ENCODE data around the gene TSC1. TPM values are rescaled to one million over a fixed set of nuclear protein-coding genes. Genes with fewer than 3 reads are reported as not detected.

Gene TSC1
- total RNA-seq, 1 experiment from 2014 or later, result 27.7 TPM

GRCh38 chr9:132937463-132937901 lies 6.9 kb downstream of the TSC1 start:
- no peak for DNase-seq (ENCODE audit: low read depth)

DNA sequence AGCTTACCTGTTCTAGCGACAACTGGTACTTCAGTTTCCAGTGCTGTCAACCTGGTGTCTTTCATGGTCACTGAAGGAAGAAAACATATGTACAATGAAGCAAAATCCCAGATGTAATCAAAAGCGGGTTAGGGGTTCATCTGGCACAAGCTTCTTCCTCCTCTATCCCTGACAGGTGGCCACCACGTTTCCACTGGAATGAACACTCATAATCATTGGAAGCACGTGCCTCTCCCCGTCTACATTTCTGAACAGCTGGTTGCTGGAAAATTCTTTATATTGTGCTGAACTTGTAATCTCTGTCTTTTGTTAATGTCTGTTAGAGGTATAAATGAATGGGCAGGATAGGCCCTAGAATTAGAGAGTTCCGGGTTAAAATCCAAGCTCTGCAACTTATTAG lies 9.4 kb downstream of the TSC1 start:
- DNase-seq (ENCODE audit: low read depth), result no peak

DNA sequence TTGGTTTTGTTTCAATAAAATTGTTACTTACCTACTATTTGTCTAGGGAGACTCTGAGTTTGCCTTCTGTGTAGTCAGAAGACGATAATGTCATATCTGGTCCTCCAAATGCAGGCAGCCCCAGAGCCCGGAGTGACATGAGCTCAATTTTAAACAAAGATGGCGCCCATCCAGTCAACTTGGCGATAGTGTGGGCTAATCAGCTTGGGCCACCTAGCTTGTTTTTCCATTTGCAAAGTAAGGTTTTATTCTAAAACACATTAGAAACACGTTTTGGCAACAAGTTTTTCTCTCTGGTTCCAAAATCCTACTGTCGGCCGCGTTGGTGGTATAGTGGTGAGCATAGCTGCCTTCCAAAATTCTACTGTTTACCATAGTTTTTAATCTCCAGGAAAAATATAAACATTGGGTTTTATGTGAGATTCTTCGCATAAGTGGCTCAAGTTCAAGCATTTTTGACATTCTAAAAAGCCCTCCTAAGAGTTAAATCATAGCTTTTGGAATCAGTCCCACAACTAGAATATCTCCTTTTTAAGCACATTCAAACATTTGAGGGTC lies 13.2 kb downstream of the TSC1 start:
- no peak for DNase-seq (ENCODE audit: low read depth)

DNA sequence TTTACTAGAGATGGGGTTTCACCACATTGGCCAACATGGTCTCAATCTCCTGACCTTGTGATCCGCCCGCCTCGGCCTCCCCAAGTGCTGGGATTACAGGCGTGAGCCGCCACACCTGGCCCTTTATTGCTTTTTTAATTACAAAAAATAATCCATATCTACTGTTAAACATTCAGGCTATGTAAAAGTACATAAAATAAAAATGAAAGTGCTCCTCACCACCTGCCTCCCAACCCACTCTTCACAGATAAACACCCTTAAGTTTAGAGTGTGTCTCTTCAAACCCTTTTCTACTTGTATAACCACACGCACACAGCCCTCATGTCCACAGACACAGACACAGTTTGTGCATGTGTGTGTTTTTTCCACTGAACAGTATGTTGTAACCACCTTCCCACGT lies 16.7 kb downstream of the TSC1 start:
- DNase-seq (ENCODE audit: low read depth), result no peak

DNA sequence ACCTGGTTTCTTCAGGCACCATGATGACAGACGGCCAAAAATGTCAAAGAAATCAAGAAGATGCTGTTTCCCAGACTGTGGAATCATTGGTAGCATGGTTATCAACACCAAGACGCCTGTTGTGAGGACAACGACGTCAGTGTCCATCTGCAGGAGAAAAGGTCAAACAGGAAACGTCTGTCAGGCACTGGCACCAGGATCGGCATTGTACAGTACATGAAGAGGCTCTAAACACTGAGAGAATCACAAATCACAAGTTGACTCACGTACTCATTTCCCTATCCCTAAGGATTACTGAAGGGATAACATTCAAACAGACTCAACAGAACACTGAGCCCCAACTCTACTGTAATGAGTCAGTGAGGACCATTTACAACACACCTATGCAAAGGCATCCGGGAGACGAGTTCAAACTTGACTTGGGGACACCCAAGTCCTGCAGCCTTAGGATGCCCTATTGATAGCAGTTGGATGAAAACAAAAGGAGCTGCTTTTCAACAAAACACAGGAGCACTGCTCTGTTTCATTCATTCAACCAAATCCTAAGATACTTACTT lies 21.0 kb downstream of the TSC1 start:
- DNase-seq (ENCODE audit: low read depth), result no peak

DNA sequence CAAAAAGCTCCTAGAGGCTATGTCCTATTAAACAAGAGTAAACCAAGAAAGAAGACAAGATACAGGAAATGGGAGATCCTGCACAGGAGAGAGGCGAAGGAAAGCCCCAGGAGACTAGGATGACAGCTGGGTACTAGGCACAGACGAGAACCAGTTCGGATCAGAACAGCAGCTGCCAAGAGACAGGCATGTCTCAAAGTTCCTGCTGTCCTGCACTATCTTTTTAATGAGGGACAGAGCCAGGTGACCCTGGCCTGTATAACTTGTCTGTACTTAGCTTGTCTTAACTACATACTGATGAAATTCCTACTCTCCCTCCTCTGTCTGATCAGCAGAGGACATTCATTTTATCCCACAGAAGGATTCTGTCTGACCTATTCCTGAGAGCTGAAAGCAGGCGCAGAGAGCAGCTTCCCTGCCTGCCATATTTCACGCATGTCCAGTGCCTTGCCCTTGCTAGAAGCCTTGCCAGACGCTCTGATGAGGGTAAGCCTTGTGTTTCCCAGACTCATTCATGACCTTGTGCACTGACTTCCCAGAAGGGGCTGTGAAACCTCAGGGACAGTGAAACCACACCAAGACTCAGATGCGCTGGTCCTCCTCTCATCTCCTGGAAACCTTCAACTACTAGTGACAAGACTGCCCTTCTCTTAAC lies 24.7 kb downstream of the TSC1 start:
- DNase-seq (ENCODE audit: low read depth), result no peak

GRCh38 chr9:132914924-132915323 lies 29.5 kb downstream of the TSC1 start:
- DNase-seq (ENCODE audit: low read depth), result no peak

GRCh38 chr9:132912131-132912530 lies 32.3 kb downstream of the TSC1 start:
- DNase-seq (ENCODE audit: low read depth), result no peak

- DNase-seq (ENCODE audit: low read depth), result peak; percentile 21
These were observed 34.0 kb downstream of the TSC1 start for GRCh38 chr9:132910376-132910775.

- no peak for DNase-seq (ENCODE audit: low read depth)
These were observed 35.1 kb downstream of the TSC1 start for GRCh38 chr9:132909311-132909710.

DNA sequence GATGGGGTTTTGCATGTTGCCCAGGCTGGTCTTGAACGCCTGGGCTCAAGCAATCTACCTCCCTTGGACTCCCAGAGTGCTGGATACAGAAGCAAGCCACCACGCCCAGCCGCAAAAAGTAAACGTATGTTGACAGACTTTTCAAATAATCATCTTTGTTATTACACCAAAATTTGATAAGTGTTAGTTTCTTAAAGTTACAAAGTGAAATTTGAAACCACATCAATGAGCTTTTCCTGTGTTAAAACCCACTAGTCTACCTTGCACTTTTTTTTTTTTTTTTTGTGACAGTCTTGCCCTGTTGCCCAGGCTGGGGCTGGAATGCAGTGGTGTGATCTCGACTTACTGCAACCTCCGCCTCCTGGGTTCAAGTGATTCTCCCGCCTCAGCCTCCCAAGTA lies 35.8 kb downstream of the TSC1 start:
- no peak for DNase-seq (ENCODE audit: low read depth)

- no peak for DNase-seq (ENCODE audit: low read depth)
These were observed 38.7 kb downstream of the TSC1 start for GRCh38 chr9:132905726-132906125.

DNA sequence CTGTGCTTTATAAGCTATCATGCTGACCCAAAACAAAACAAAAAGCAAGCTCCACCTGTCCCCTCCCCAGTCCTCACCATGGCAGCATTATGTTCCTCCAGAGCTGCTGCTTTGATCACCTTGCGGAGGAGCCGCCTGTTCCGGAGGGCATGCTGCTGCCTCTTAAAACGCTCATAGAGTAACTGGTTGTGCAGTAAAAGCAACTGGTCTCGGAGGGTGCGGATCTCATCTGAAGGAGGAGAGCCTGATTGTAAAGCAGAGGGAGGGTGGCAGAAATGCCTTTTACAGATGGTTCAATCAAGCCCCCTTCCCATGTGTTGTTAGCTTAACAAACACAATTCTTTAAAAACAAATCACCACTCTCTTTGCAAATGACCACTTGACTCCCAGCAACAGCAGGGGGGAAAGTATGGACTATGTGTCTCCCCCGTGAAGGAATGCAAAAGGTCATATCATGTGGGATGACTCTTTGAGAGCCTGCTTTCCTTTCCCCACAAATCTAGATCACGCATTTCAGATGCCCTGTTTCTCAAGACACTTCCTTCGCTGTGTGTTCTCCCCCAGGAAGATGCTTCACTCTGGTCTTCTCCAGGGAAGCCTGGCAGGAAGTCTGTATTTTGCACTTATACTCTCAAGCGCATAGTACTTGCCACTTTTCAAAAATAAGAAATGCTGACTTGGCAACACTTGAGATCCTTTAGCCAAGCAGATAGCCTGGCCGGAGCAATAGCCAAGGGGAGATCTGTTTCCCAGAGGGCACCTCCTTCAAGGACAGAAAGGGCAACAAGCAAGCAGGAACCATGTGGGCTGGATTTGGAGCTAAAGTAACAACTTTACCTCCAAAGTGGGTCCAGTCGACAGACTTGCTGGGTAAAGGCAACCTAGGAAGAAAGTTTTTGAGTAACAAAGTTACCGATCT lies 40.6 kb downstream of the TSC1 start:
- no peak for DNase-seq (ENCODE audit: low read depth)

DNA sequence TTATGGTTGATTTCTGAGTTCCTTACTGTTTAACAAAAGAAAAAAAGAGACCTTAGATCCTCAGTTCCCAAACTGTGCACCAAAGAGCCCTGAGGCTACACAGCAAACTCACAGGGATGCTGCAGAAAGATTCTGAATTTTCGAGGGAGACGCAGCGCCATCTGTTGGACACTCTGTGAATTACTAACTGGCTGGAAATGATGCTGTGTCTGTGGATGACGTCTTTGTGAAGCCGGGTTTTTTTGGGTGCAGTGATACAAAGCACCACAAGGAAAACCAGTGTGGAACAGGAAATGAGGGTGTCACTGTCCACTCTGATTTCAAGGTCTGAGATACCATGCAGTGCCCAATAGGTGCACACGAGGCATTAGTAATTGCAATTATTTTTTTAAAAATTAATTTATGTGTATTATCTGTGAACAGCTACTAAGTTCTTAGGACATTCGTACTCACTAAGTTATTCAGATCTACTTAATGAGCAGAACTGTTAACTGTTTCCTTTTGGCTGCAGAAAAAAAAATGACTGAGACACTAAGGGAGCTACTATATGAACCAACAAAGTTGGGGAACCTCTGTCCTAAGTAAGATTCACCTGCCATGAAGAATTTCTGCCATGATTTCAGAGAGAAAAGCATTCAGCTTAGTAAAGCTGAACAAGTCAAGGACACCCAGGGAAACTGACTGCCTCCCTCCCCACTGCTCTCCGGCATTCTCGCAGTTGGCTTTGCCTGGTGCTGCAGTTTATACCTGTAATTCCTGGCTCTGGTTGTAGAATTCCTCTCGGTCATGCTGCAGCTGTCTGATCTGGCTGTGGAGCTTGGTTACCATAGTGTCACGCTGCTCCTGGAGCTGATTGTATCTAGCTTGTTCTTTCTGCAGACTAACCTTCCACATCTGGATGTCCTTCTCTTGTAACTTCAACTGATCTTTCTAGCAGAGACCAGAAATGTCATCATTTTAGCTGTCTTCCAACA lies 42.3 kb downstream of the TSC1 start:
- peak; percentile 78 for DNase-seq (ENCODE audit: low read depth)

GRCh38 chr9:132898051-132898450 lies 46.4 kb downstream of the TSC1 start:
- DNase-seq (ENCODE audit: low read depth), result no peak

- DNase-seq (ENCODE audit: low read depth), result no peak
These were observed 47.5 kb downstream of the TSC1 start for GRCh38 chr9:132896906-132897305.

GRCh38 chr9:132896264-132896663 lies 48.2 kb downstream of the TSC1 start:
- no peak for DNase-seq (ENCODE audit: low read depth)

DNA sequence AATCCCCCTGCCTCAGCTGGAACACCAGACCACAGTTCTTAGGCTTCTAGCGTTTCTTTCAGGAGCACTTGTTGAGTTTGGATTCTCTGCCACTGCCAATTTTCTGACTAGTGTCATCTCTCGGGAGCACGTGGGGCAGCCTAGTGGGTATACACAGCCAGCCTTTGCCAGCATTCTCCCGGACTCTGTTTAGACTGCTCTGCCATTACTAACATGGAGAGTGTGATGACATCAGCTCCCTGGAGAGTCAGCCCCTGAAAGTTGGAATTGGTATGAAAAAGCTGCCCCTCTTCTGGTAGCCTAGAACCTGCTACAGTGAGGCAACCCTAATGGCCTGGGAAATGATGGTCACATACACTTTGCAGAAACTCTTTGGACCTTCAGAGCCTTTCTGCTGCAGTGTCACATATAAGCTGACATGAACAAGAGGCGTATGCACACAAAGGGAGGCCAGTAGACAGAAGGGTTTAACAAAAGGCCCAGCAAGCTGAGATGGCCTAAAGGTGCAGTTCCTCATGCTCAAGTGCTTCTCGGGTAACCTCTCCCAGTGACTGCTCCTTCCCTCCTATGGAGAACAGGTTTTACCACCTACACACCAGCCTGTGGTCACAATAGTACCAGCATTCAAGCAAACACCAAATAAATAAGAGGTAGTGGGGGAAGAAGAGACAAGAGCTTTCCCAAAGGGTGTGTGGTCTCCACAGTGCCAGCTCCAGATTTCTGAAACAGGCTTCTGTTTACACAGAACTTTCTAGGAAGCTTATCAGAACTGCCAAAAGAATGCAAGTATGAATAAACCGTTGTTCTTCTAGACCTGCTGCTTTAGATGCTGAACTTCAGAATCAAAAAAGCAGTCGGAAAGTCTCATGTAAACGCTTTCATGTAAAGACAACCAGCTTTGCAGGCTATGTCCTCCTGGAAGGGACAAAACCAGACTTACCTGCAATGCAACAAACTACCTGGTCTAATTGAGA lies 49.3 kb downstream of the TSC1 start:
- no peak for DNase-seq (ENCODE audit: low read depth)

DNA sequence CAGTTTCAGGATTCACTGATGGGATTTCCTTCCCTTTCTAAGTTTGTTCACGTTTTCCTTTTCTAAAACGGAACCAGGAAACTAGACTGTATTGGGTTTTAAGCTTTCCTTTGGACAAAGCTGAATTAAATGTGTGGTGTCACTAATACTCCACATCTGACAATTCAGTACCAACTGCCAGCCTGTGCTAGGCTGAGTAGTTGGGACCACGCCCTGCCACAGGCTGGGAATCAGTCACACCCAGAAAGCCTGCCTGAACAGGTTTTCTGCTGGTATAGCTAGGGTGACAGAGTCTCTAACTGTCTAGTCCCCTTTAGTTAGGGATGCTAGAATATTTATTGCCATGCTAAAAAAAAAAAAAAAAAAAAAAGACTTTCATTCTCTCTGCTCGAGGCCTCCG lies 50.1 kb downstream of the TSC1 start:
- no peak for DNase-seq (ENCODE audit: low read depth)

DNA sequence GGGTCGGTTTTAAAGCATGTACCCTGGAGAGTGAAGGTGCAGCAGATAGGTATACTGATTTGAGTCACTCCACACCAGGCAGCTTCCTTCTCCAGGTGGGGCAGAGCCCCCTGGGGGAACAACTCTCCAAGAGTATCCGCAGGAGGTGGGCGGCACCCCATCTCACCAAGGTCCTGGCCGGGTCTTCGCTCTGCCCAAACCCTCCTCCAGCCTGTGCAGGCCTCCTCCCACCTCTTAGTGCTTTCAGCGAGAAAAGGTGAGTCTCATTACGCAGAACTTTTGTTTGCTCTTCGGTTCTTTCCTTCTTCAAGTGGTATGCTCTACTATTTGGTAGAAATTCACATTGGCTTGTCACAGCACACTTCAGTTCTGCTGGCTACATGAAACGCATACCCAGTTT lies 52.0 kb downstream of the TSC1 start:
- no peak for DNase-seq (ENCODE audit: low read depth)
